ENCODE measurements around the gene ABL1. TPM values are rescaled to one million over a fixed set of nuclear protein-coding genes. Genes with fewer than 3 reads are reported as not detected.

The ABL1 gene
- total RNA-seq, 6 experiments from 2014 or later = 56.0 to 63.5 (median 62.8) TPM

GRCh38 chr9:130878295-130878694 is 43.2 kb downstream of the ABL1 start:
- Mint-ChIP-seq H3K27ac (no peak overlapping the region), H3K4me1 (ENCODE audit: low read depth) (no peaks in the 10 kb centered on the region), H3K36me3 (ENCODE audit: low read depth) (peaks cover 16% of the 10 kb centered on the region), H3K9me3 (no peaks in the 10 kb centered on the region), H3K4me3 (no peak overlapping the region), H3K27me3 (ENCODE audit: insufficient read depth) (peaks cover 2% of the 10 kb centered on the region)
- DNase-seq = no peak
- TF ChIP-seq CTCF (IDR thresholded peaks at IDR 0.05) = no peak

GRCh38 chr9:130879863-130880411 is 44.9 kb downstream of the ABL1 start:
- Mint-ChIP-seq H3K27me3 (ENCODE audit: insufficient read depth) (peaks cover 2% of the 10 kb centered on the region; the same call in 1 of the 2 replicates), H3K4me1 (ENCODE audit: low read depth) (no peaks in the 10 kb centered on the region), H3K27ac (no peak overlapping the region), H3K4me3 (no peak overlapping the region), H3K9me3 (no peaks in the 10 kb centered on the region), H3K36me3 (ENCODE audit: low read depth) (peaks cover 14% of the 10 kb centered on the region; the same call in 1 of the 2 replicates)
- TF ChIP-seq CTCF (IDR thresholded peaks at IDR 0.05) = no peak
- no peak for DNase-seq

- Mint-ChIP-seq H3K27ac (no peak overlapping the region), H3K4me1 (ENCODE audit: low read depth) (no peaks in the 10 kb centered on the region), H3K4me3 (no peak overlapping the region), H3K27me3 (ENCODE audit: insufficient read depth) (peaks cover 2% of the 10 kb centered on the region; the same call in 1 of the 2 replicates), H3K9me3 (no peaks in the 10 kb centered on the region), H3K36me3 (ENCODE audit: low read depth) (peaks cover 14% of the 10 kb centered on the region; the same call in 1 of the 2 replicates)
- DNase-seq = no peak
- TF ChIP-seq CTCF (IDR thresholded peaks at IDR 0.05) = no peak
These were observed 45.7 kb downstream of the ABL1 start for GRCh38 chr9:130880599-130881220.

GRCh38 chr9:130881516-130881915 is 46.5 kb downstream of the ABL1 start:
- no peak overlapping the region for H3K4me3 Mint-ChIP-seq
- no peak for TF ChIP-seq CTCF (IDR thresholded peaks at IDR 0.05)
- H3K27ac Mint-ChIP-seq = no peak overlapping the region
- H3K9me3 Mint-ChIP-seq = no peaks in the 10 kb centered on the region
- no peaks in the 10 kb centered on the region for H3K4me1 Mint-ChIP-seq (ENCODE audit: low read depth)
- no peak for DNase-seq
- H3K36me3 Mint-ChIP-seq (ENCODE audit: low read depth) = peaks cover 18% of the 10 kb centered on the region; the same call in 1 of the 2 replicates
- H3K27me3 Mint-ChIP-seq (ENCODE audit: insufficient read depth) = peaks cover 2% of the 10 kb centered on the region; the same call in 1 of the 2 replicates

GRCh38 chr9:130882696-130883225 is 47.7 kb downstream of the ABL1 start:
- TF ChIP-seq CTCF (IDR thresholded peaks at IDR 0.05) = no peak
- Mint-ChIP-seq H3K9me3 (no peaks in the 10 kb centered on the region), H3K4me1 (ENCODE audit: low read depth) (no peaks in the 10 kb centered on the region)

More at GRCh38 chr9:130882696-130883225, 47.7 kb downstream of the ABL1 start:
- Mint-ChIP-seq H3K36me3 (ENCODE audit: low read depth) (peaks cover 26% of the 10 kb centered on the region; the same call in 1 of the 2 replicates), H3K27me3 (ENCODE audit: insufficient read depth) (peaks cover 2% of the 10 kb centered on the region; the same call in 1 of the 2 replicates), H3K27ac (no peak overlapping the region), H3K4me3 (no peak overlapping the region)
- DNase-seq = no peak
